Activated naive CD8-positive, alpha-beta T cell treated with anti-CD3 and anti-CD28 coated beads for 36 hours (primary cell): ENCODE measurements around the gene CRYGB. TPM values are rescaled to one million over a fixed set of nuclear protein-coding genes. Genes with fewer than 3 reads are reported as not detected.

Experiments used
- DNase-seq: peaks from one replicate; pipeline ENCODE4 v3.0.0; 2021
- H3K27ac Mint-ChIP-seq: one replicate; pipeline ENCODE4 v1.8.0; 2022; ENCODE audit warnings: mild to moderate bottlenecking, moderate library complexity, mixed read lengths
- H3K27me3 Mint-ChIP-seq: one replicate; pipeline ENCODE4 v1.8.0; 2022; ENCODE audit warnings: mild to moderate bottlenecking, mixed read lengths
- H3K36me3 Mint-ChIP-seq: one replicate; pipeline ENCODE4 v1.8.0; 2021; ENCODE audit warnings: mild to moderate bottlenecking, mixed read lengths
- H3K4me1 Mint-ChIP-seq: one replicate; pipeline ENCODE4 v1.8.0; 2021; ENCODE audit warnings: mixed read lengths
- H3K4me3 Mint-ChIP-seq: one replicate; pipeline ENCODE4 v1.8.0; 2022; ENCODE audit warnings: mild to moderate bottlenecking, moderate library complexity, mixed read lengths
- H3K9me3 Mint-ChIP-seq: one replicate; pipeline ENCODE4 v1.8.0; 2022; ENCODE audit warnings: mixed read lengths
- total RNA-seq, 2 experiments: library from RNA; stranded (reverse); gene quantifications; one replicate each; pipeline ENCODE4 v1.2.3, GENCODE V29; 2021

The CRYGB gene
- not detected for total RNA-seq

GRCh38 chr2:208146006-208146405 is at the start of gene CRYGB:
CRYGB (minus strand) TSS chr2:208146158; CDS start chr2:208146120, 38 bp downstream.
- Mint-ChIP-seq H3K4me1 (no peaks in the 10 kb centered on the region), H3K9me3 (peaks cover 5% of the 10 kb centered on the region), H3K4me3 (no peak within 1 kb of the TSS), H3K27ac (no peak within 1 kb of the TSS), H3K36me3 (no peaks in the 10 kb centered on the region), H3K27me3 (no peaks in the 10 kb centered on the region)
- no peak for DNase-seq

GRCh38 chr2:208195531-208195930 is 49.6 kb upstream of the CRYGB start:
- H3K4me3 Mint-ChIP-seq = no peak overlapping the region
- no peak overlapping the region for H3K27ac Mint-ChIP-seq
- H3K27me3 Mint-ChIP-seq = no peaks in the 10 kb centered on the region
- no peaks in the 10 kb centered on the region for H3K9me3 Mint-ChIP-seq
- no peaks in the 10 kb centered on the region for H3K36me3 Mint-ChIP-seq
- no peaks in the 10 kb centered on the region for H3K4me1 Mint-ChIP-seq
- no peak for DNase-seq

GRCh38 chr2:208192611-208193236 is 46.8 kb upstream of the CRYGB start:
- H3K4me1 Mint-ChIP-seq = no peaks in the 10 kb centered on the region
- H3K27ac Mint-ChIP-seq = no peak overlapping the region
- no peaks in the 10 kb centered on the region for H3K27me3 Mint-ChIP-seq
- H3K9me3 Mint-ChIP-seq = no peaks in the 10 kb centered on the region
- H3K4me3 Mint-ChIP-seq = no peak overlapping the region
- no peaks in the 10 kb centered on the region for H3K36me3 Mint-ChIP-seq
- DNase-seq = no peak

GRCh38 chr2:208189810-208190503 is 44.0 kb upstream of the CRYGB start, which contains the start of gene C2orf80:
C2orf80 (minus strand) TSS chr2:208190030; CDS start chr2:208186986, 3,044 bp downstream.
- no peak for DNase-seq
- peaks cover 3% of the 10 kb centered on the region for H3K4me1 Mint-ChIP-seq

GRCh38 chr2:208189069-208189809 is 43.3 kb upstream of the CRYGB start:
- no peak overlapping the region for H3K4me3 Mint-ChIP-seq
- no peaks in the 10 kb centered on the region for H3K27me3 Mint-ChIP-seq
- no peaks in the 10 kb centered on the region for H3K9me3 Mint-ChIP-seq
- no peak overlapping the region for H3K27ac Mint-ChIP-seq
- no peak for DNase-seq
- H3K36me3 Mint-ChIP-seq = no peaks in the 10 kb centered on the region
- H3K4me1 Mint-ChIP-seq = peaks cover 3% of the 10 kb centered on the region

More at GRCh38 chr2:208189810-208190503, 44.0 kb upstream of the CRYGB start, which contains the start of gene C2orf80:
- no peak within 1 kb of the TSS for H3K4me3 Mint-ChIP-seq
- no peaks in the 10 kb centered on the region for H3K27me3 Mint-ChIP-seq
- no peaks in the 10 kb centered on the region for H3K36me3 Mint-ChIP-seq
- H3K27ac Mint-ChIP-seq = no peak within 1 kb of the TSS
- no peaks in the 10 kb centered on the region for H3K9me3 Mint-ChIP-seq

GRCh38 chr2:208186893-208187292 is 40.9 kb upstream of the CRYGB start:
- Mint-ChIP-seq H3K27ac (no peak overlapping the region), H3K4me3 (no peak overlapping the region), H3K4me1 (peaks cover 3% of the 10 kb centered on the region), H3K27me3 (peaks cover 11% of the 10 kb centered on the region), H3K9me3 (no peaks in the 10 kb centered on the region), H3K36me3 (no peaks in the 10 kb centered on the region)
- no peak for DNase-seq

- H3K27me3 Mint-ChIP-seq = peaks cover 11% of the 10 kb centered on the region
- no peaks in the 10 kb centered on the region for H3K9me3 Mint-ChIP-seq
- no peaks in the 10 kb centered on the region for H3K36me3 Mint-ChIP-seq
- no peak overlapping the region for H3K4me3 Mint-ChIP-seq
- DNase-seq = no peak
- peaks cover 3% of the 10 kb centered on the region for H3K4me1 Mint-ChIP-seq
- H3K27ac Mint-ChIP-seq = no peak overlapping the region
Measured at GRCh38 chr2:208186465-208186864, 40.5 kb upstream of the CRYGB start.

GRCh38 chr2:208183972-208184705 is 38.2 kb upstream of the CRYGB start:
- Mint-ChIP-seq H3K4me1 (peaks cover 3% of the 10 kb centered on the region), H3K4me3 (no peak overlapping the region), H3K27me3 (peaks cover 11% of the 10 kb centered on the region), H3K36me3 (no peaks in the 10 kb centered on the region), H3K27ac (no peak overlapping the region), H3K9me3 (no peaks in the 10 kb centered on the region)
- no peak for DNase-seq

- no peak for DNase-seq
- Mint-ChIP-seq H3K27me3 (peaks cover 11% of the 10 kb centered on the region), H3K9me3 (no peaks in the 10 kb centered on the region), H3K36me3 (no peaks in the 10 kb centered on the region), H3K27ac (no peak overlapping the region), H3K4me3 (no peak overlapping the region), H3K4me1 (peaks cover 3% of the 10 kb centered on the region)
Measured at GRCh38 chr2:208183526-208183925, 37.6 kb upstream of the CRYGB start.

- Mint-ChIP-seq H3K4me3 (no peak overlapping the region), H3K36me3 (no peaks in the 10 kb centered on the region), H3K9me3 (no peaks in the 10 kb centered on the region), H3K27me3 (peaks cover 14% of the 10 kb centered on the region), H3K4me1 (peaks cover 3% of the 10 kb centered on the region), H3K27ac (no peak overlapping the region)
- DNase-seq = no peak
Measured at GRCh38 chr2:208182835-208183234, 36.9 kb upstream of the CRYGB start.

- H3K4me3 Mint-ChIP-seq = no peak overlapping the region
- no peaks in the 10 kb centered on the region for H3K36me3 Mint-ChIP-seq
- no peak for DNase-seq
- peaks cover 1% of the 10 kb centered on the region for H3K4me1 Mint-ChIP-seq
- H3K27me3 Mint-ChIP-seq = peaks cover 18% of the 10 kb centered on the region
- H3K9me3 Mint-ChIP-seq = no peaks in the 10 kb centered on the region
- H3K27ac Mint-ChIP-seq = no peak overlapping the region
Measured at GRCh38 chr2:208179028-208179609, 33.2 kb upstream of the CRYGB start.

- no peaks in the 10 kb centered on the region for H3K9me3 Mint-ChIP-seq
- no peak overlapping the region for H3K27ac Mint-ChIP-seq
- H3K27me3 Mint-ChIP-seq = peaks cover 16% of the 10 kb centered on the region
- no peak overlapping the region for H3K4me3 Mint-ChIP-seq
- no peaks in the 10 kb centered on the region for H3K36me3 Mint-ChIP-seq
- peaks cover 1% of the 10 kb centered on the region for H3K4me1 Mint-ChIP-seq
- no peak for DNase-seq
Measured at GRCh38 chr2:208175840-208176153, 29.8 kb upstream of the CRYGB start.

GRCh38 chr2:208175069-208175839 is 29.3 kb upstream of the CRYGB start:
- H3K27ac Mint-ChIP-seq = no peak overlapping the region
- no peaks in the 10 kb centered on the region for H3K36me3 Mint-ChIP-seq
- peak; percentile 38 for DNase-seq
- H3K4me3 Mint-ChIP-seq = no peak overlapping the region
- H3K27me3 Mint-ChIP-seq = peaks cover 18% of the 10 kb centered on the region
- H3K9me3 Mint-ChIP-seq = no peaks in the 10 kb centered on the region
- peaks cover 1% of the 10 kb centered on the region for H3K4me1 Mint-ChIP-seq

GRCh38 chr2:208174144-208174543 is 28.2 kb upstream of the CRYGB start:
- H3K9me3 Mint-ChIP-seq = no peaks in the 10 kb centered on the region
- H3K4me3 Mint-ChIP-seq = no peak overlapping the region
- no peaks in the 10 kb centered on the region for H3K36me3 Mint-ChIP-seq
- peaks cover 24% of the 10 kb centered on the region for H3K27me3 Mint-ChIP-seq
- no peak overlapping the region for H3K27ac Mint-ChIP-seq
- H3K4me1 Mint-ChIP-seq = peaks cover 1% of the 10 kb centered on the region
- no peak for DNase-seq
